Activated CD4-positive, alpha-beta memory T cell treated with anti-CD3 and anti-CD28 coated beads for 36 hours (primary cell): ENCODE data around the gene ZFAND4. TPM values are rescaled to one million over a fixed set of nuclear protein-coding genes. Genes with fewer than 3 reads are reported as not detected.

Experiments used
- total RNA-seq, 2 experiments: library from RNA; stranded (reverse); gene quantifications; one replicate each; pipeline ENCODE4 v1.2.3, GENCODE V29; 2021

The ZFAND4 gene
- total RNA-seq, 2 experiments from 2014 or later: 9.6 to 11.9 TPM

Other genes starting within 250 kb of the ZFAND4 start
- 10 to 100 TPM; 23.4 to 24.2 TPM for gene WASHC2C, start 54.5 kb upstream of the ZFAND4 start, total RNA-seq
- gene AGAP4, start 174.7 kb upstream of the ZFAND4 start, total RNA-seq: 10 to 100 TPM; 10.3 to 13.4 TPM